Fibroblast of skin of left quadriceps (primary cell): ENCODE measurements around the gene CEP170B.
"Not testable (repeated sequence)": the region's sequence is repeated elsewhere in the genome, so short reads cannot be mapped to it uniquely, and the experiment has no call there.

ENCODE experiments used
- DNase-seq, 2 experiments: peaks; one replicate each; pipeline ENCODE4 v3.0.0-alpha.2; 2013; ENCODE audit warnings: low read depth in 2 of 2

Gene CEP170B

DNA sequence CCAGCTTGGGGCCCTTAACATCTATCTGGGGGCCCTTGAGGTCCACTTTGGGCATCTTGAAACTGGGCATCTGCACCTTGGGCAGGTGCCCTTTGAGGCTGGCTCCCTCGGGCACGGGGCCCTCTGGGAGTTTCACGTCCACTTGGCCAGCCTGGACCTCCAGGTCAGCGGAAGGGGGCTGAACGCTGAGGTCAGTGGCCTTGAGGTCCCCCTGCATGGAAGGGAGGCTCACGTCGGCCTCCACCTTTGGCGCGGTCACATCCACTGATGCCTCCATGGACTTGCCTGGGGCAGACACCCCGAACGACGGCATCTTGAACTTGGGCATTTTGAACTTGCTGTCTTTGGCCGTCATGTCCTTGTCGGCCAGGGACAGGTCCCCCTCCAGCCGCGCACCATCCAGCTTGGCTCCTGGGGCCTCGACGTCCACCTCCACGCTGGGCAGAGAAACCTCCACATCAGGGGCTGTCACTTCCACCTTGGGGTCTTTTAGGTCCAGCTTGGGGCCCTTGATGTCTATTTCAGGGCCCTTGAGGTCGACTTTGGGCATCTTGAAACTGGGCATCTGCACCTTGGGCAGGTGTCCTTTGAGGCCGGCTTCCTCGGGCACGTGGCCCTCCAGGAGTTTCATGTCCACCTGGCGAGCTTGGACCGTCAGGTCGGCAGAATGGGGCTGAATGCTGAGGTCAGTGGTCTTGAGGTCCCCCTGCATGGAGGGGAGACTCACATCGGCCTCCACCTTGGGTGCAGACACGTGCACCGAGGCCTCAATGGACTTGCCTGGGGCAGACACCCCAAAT is 78.3 kb downstream of the CEP170B start:
- DNase-seq, result not testable (repeated sequence)

DNA sequence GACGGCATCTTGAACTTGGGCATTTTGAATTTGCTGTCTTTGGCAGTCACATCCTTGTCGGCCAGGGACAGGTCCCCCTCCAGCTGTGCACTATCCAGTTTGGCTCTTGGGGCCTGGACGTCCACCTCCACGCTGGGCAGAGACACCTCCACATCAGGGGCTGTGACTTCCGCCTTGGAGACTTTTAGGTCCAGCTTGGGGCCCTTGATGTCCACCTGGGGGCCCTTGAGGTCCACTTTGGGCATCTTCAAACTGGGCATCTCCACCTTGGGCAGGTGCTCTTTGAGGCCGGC is 78.9 kb downstream of the CEP170B start:
- DNase-seq, result not testable (repeated sequence)

DNA sequence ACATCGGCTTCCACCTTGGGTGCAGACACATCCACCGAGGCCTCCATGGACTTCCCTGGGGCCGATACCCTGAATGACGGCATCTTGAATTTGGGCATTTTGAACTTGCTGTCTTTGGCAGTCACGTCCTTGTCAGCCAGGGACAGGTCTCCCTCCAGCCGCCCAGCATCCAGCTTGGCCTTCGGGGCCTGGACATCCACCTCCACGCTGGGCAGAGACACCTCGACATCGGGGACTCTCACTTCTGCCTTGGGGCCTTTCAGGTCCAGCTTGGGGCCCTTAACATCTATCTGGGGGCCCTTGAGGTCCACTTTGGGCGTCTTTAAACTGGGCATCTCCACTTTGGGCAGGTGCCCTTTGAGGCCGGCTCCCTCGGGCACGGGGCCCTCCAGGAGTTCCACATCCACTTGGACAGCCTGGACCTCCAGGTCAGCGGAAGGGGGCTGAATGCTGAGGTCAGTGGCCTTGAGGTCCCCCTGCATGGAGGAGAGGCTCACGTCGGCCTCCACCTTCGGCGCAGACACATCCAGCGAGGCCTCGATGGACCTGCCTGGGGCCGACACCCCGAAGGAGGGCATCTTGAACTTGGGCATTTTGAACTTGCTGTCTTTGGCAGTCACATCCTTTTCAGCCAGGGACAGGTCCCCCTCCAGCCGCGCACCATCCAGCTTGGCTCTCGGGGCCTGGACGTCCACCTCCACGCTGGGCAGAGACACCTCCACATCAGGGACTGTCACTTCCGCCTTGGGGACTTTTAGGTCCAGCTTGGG is 79.6 kb downstream of the CEP170B start:
- not testable (repeated sequence) for DNase-seq

DNA sequence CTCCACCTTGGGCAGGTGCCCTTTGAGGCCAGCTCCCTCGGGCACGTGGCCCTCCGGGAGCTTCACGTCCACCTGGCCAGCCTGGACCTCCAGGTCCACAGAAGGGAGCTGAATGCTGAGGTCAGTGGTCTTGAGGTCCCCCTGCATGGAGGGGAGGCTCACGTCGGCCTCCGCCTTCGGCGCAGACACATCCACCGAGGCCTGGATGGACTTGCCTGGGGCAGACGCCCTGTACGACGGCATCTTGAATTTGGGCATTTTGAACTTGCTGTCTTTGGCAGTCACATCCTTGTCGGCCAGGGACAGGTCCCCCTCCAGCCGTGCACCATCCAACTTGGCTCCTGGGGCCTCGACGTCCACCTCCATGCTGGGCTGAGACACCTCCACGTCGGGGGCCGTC is 80.2 kb downstream of the CEP170B start:
- not testable (repeated sequence) for DNase-seq
